Vagina (tissue), 2 donors: ENCODE measurements around the gene INSRR. TPM values are rescaled to one million over a fixed set of nuclear protein-coding genes. Genes with fewer than 3 reads are reported as not detected.
A peak's percentile ranks its signal among the peaks of the same experiment; 100 is the strongest.

Experiments used
- DNase-seq, 2 donors: peaks; one replicate each; pipeline ENCODE4 v3.0.0-alpha.2; 2017; ENCODE audit errors: extremely low spot score in 2 of 2
- H3K27ac ChIP-seq: fragments of 200-600 bp; sonication (generic); one replicate; pipeline ENCODE4 v1.5.1; 2019
- H3K27me3 ChIP-seq: fragments of 200-600 bp; sonication (generic); one replicate; pipeline ENCODE4 v1.5.1; 2019
- H3K36me3 ChIP-seq, 2 donors: fragments of 200-600 bp; sonication (generic); one replicate each; pipeline ENCODE4 v1.5.1; 2017 to 2019
- H3K4me1 ChIP-seq: fragments of 200-600 bp; sonication (generic); one replicate; pipeline ENCODE4 v1.5.1; 2019
- H3K4me3 ChIP-seq, 2 donors: fragments of 200-600 bp; sonication (generic); 1 replicate in 1 of 2; 2 replicates in 1 of 2; pipeline ENCODE4 v1.5.1; 2016 to 2019
- H3K9me3 ChIP-seq: fragments of 200-600 bp; sonication (generic); one replicate; pipeline ENCODE4 v1.5.1; 2019
- POLR2A ChIP-seq, 2 donors: fragments of 450-650 bp; IDR thresholded peaks; one replicate each; pipeline ENCODE4 v1.6.1; 2017; ENCODE audit warnings: antibody characterized with exemption in 2 of 2, mild to moderate bottlenecking in 2 of 2, moderate library complexity in 2 of 2
- POLR2AphosphoS5 ChIP-seq, 2 donors: sonication (generic); formaldehyde crosslinking; IDR thresholded peaks; one replicate each; pipeline ENCODE4 v1.9.0; 2017; ENCODE audit warnings: antibody characterized with exemption in 2 of 2, mild to moderate bottlenecking in 2 of 2, low read depth in 1 of 2; ENCODE audit not compliant: insufficient read depth in 1 of 2
- intact Hi-C: fragments of 100-400 bp; cut with DNase I; formaldehyde crosslinking; loops from one replicate; pipeline ENCODE4 v1.15.1; 2023
- total RNA-seq: library from RNA; depleted of rRNA; stranded (reverse); fragments of >200 nt; gene quantifications from one replicate; pipeline ENCODE4 v1.2.3, GENCODE V29; 2016
- TF ChIP-seq, protein P1 (sequence below), 3 experiments: fragments of 450-650 bp in 2 of 3; fragments of 200-600 bp in 1 of 3; sonication (generic) in 1 of 3; IDR thresholded peaks; one replicate each; pipeline ENCODE4 v1.5.1; 2017 to 2019; ENCODE audit warnings: antibody characterized with exemption in 3 of 3, mild to moderate bottlenecking in 2 of 3, moderate library complexity in 2 of 3

INSRR gene
- total RNA-seq, 1 donor from 2014 or later, result not detected

DNA sequence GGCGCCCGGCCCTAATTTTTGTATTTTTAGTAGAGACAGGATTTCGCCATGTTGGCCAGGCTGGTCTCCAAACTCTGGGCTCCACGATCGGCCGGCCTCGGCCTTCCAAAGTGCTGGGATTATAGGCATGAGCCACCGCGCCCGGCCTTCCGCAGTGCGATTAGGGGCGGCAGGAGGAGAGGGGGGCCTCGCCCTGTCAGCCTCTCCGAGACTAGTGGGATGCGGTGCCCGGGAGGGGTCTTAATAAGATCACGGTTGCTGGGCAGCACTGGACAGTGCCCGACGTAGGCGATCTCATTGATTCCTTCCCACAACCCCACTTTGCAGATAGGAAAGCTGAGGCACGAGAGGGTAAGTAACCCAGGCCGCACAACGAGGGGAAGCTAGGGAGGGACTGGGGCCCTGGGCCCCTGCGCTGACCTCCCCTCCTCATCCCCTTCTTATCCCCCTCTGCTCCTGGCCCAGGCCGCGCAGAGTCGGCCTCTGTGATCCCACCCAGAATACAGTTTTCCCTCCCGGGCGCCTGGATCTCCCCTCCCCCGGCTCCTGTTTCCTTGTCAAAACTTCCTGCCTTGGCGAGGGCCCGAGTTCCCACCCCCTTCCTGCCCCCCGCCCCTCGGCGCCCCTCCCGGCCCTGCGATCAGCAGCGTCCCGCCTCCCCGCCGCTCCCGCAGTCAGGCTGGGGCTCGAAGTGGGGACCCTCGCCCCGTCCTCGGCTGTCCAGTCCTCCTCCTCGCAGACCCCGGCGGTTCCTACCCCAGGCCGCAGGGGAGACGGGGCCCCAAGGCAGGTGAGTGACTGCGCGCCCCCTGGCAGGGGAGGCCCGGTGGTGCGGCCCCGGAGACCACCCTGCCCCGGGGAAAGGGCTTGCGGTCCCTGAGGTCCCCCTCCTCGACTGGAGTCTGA lies 34.4 kb upstream of the INSRR start, which contains the start of gene PEAR1:
Gene PEAR1 (plus strand): TSS at position 671 of the 906 bp plus-strand sequence. CDS start 10,209 bp downstream, outside the sequence.
- H3K9me3 ChIP-seq, result no peaks in the 10 kb centered on the region
- intact Hi-C loops, result no loop called here
- H3K4me3 ChIP-seq, result peak within 1 kb of the TSS; percentile 44 to 54
- no peaks in the 10 kb centered on the region for H3K36me3 ChIP-seq
- TF ChIP-seq POLR2A (IDR thresholded peaks at IDR 0.05) (no peak), POLR2AphosphoS5 (IDR thresholded peaks at IDR 0.05; ENCODE audit: insufficient read depth in 1 of 2, low read depth in 1 of 2) (peak in 1 of 2 donors; percentile 64)
- TF ChIP-seq, protein P1, sequence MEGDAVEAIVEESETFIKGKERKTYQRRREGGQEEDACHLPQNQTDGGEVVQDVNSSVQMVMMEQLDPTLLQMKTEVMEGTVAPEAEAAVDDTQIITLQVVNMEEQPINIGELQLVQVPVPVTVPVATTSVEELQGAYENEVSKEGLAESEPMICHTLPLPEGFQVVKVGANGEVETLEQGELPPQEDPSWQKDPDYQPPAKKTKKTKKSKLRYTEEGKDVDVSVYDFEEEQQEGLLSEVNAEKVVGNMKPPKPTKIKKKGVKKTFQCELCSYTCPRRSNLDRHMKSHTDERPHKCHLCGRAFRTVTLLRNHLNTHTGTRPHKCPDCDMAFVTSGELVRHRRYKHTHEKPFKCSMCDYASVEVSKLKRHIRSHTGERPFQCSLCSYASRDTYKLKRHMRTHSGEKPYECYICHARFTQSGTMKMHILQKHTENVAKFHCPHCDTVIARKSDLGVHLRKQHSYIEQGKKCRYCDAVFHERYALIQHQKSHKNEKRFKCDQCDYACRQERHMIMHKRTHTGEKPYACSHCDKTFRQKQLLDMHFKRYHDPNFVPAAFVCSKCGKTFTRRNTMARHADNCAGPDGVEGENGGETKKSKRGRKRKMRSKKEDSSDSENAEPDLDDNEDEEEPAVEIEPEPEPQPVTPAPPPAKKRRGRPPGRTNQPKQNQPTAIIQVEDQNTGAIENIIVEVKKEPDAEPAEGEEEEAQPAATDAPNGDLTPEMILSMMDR (IDR thresholded peaks at IDR 0.05), result no peak
- peaks cover 37% of the 10 kb centered on the region for H3K4me1 ChIP-seq
- H3K27me3 ChIP-seq, result no peaks in the 10 kb centered on the region
- no peak for DNase-seq
- peak within 1 kb of the TSS; percentile 89 for H3K27ac ChIP-seq

DNA sequence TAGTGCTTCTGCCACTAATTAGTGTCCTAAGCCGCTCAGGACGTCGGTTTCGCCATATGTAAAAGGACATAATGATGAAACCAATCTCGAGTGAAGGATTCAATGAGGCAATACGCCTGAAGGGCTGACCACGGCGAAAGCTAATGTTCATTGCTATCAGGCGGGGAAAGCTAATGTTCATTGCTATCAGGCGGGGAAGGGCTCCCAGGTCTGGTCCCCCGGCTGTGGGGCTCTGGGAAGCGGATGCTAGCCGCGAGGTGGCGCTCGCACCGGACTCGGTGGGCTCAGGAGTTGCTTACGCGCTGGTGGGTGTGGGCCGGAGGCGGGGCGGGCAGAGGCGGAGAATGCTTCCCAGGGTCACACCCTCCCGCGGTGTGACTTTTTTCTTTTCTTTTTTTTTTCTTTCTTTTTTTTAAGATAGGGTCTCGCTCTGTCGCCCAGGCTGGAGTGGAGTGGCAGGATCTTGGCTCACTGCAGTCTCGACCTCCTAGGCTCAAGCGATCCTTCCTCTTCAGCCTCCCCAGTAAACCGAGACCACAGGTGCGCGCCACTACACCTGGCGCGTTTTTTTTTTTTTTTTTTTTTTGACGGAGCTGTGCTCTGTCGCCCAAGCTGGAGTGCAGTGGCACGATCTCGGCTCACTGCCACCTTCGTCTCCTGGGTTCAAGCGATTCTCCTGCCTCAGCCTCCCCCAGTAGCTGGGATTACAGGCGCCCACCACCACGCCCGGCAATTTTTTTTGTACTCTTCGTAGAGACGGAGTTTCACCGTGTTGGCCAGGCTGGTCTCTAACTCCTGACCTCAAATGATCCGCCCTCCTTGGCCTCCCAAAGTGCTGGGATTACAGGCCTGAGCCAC lies 33.5 kb upstream of the INSRR start:
- intact Hi-C loops, result no loop called here
- peak in 1 of 2 donors; percentile 94 for DNase-seq
- H3K27ac ChIP-seq, result peak overlapping the region; percentile 89
- H3K4me1 ChIP-seq, result peaks cover 32% of the 10 kb centered on the region
- H3K9me3 ChIP-seq, result no peaks in the 10 kb centered on the region
- no peaks in the 10 kb centered on the region for H3K36me3 ChIP-seq
- peak overlapping the region; percentile 44 to 54 for H3K4me3 ChIP-seq
- TF ChIP-seq POLR2A (IDR thresholded peaks at IDR 0.05) (no peak), POLR2AphosphoS5 (IDR thresholded peaks at IDR 0.05; ENCODE audit: insufficient read depth in 1 of 2, low read depth in 1 of 2) (peak; percentile 66 to 74)
- TF ChIP-seq, protein P1 (IDR thresholded peaks at IDR 0.05), result peak; percentile 52 to 90 (median 84)
- no peaks in the 10 kb centered on the region for H3K27me3 ChIP-seq

GRCh38 chr1:156889802-156890580 lies 31.1 kb upstream of the INSRR start:
- no peaks in the 10 kb centered on the region for H3K36me3 ChIP-seq
- no peak overlapping the region for H3K27ac ChIP-seq
- H3K4me1 ChIP-seq, result peaks cover 12% of the 10 kb centered on the region
- no peak for DNase-seq
- no peaks in the 10 kb centered on the region for H3K27me3 ChIP-seq
- no peaks in the 10 kb centered on the region for H3K9me3 ChIP-seq
- no peak overlapping the region for H3K4me3 ChIP-seq
- TF ChIP-seq, protein P1 (IDR thresholded peaks at IDR 0.05), result peak; percentile 56 to 87 (median 75)
- TF ChIP-seq POLR2A (IDR thresholded peaks at IDR 0.05), result no peak
- intact Hi-C loops, result no loop called here

- no peak for TF ChIP-seq POLR2AphosphoS5 (IDR thresholded peaks at IDR 0.05; ENCODE audit: insufficient read depth in 1 of 2, low read depth in 1 of 2)
- TF ChIP-seq, protein P1 (IDR thresholded peaks at IDR 0.05), result no peak
- intact Hi-C loops, result no loop called here
- no peaks in the 10 kb centered on the region for H3K27me3 ChIP-seq
- H3K9me3 ChIP-seq, result no peaks in the 10 kb centered on the region
- H3K4me3 ChIP-seq, result no peak overlapping the region
- H3K36me3 ChIP-seq, result no peaks in the 10 kb centered on the region
- H3K4me1 ChIP-seq, result peaks cover 3% of the 10 kb centered on the region
- no peak for DNase-seq
- no peak overlapping the region for H3K27ac ChIP-seq
These were observed 28.8 kb upstream of the INSRR start for GRCh38 chr1:156887734-156888133.
